Naive B cell (primary cell): ENCODE results near the gene FAF1. TPM values are rescaled to one million over a fixed set of nuclear protein-coding genes. Genes with fewer than 3 reads are reported as not detected.
A peak's percentile ranks its signal among the peaks of the same experiment; 100 is the strongest.
"Not testable (repeated sequence)": the region's sequence is repeated elsewhere in the genome, so short reads cannot be mapped to it uniquely, and the experiment has no call there.

Experiments
- ATAC-seq, 2 donors: fragments of 150-1000 bp; cut with Tn5 transposase; 2 replicates each; pipeline ENCODE4 v1.10.0; 2021; ENCODE audit warnings: low read depth in 2 of 2, mild to moderate bottlenecking in 2 of 2, moderate library complexity in 2 of 2
- DNase-seq: peaks from one replicate; pipeline ENCODE4 v3.0.0; 2022
- H3K27ac Mint-ChIP-seq, 6 donors: one replicate each; pipeline ENCODE4 v1.8.0; 2020 to 2022; ENCODE audit warnings: mild to moderate bottlenecking in 6 of 6, mixed read lengths in 6 of 6, moderate library complexity in 5 of 6, inconsistent platforms in 2 of 6
- H3K27me3 Mint-ChIP-seq, 3 donors: one replicate each; pipeline ENCODE4 v1.8.0; 2021 to 2022; ENCODE audit warnings: mixed read lengths in 3 of 3, mild to moderate bottlenecking in 1 of 3
- H3K36me3 Mint-ChIP-seq, 2 donors: one replicate each; pipeline ENCODE4 v1.8.0; 2020 to 2022; ENCODE audit warnings: mixed read lengths in 2 of 2, inconsistent platforms in 1 of 2, mild to moderate bottlenecking in 1 of 2
- H3K4me1 Mint-ChIP-seq, 3 donors: one replicate each; pipeline ENCODE4 v1.8.0; 2020 to 2022; ENCODE audit warnings: mixed read lengths in 3 of 3, inconsistent platforms in 1 of 3, mild to moderate bottlenecking in 1 of 3, moderate library complexity in 1 of 3
- H3K4me3 Mint-ChIP-seq, 8 donors: one replicate each; pipeline ENCODE4 v1.8.0; 2020 to 2022; ENCODE audit warnings: mild to moderate bottlenecking in 8 of 8, mixed read lengths in 8 of 8, moderate library complexity in 8 of 8, inconsistent platforms in 2 of 8
- H3K9me3 Mint-ChIP-seq, 7 donors: one replicate each; pipeline ENCODE4 v1.8.0; 2020 to 2022; ENCODE audit warnings: mixed read lengths in 7 of 7, mild to moderate bottlenecking in 5 of 7, inconsistent platforms in 2 of 7, moderate library complexity in 1 of 7
- polyA plus RNA-seq, 6 donors: library from polyadenylated mRNA; unstranded; fragments of 300-500 nt; fragmentation: Illumina TruSeq; gene quantifications; one replicate each; pipeline ENCODE4 v1.2.3, GENCODE V29; 2021; ENCODE audit warnings: low read depth in 6 of 6

FAF1 gene
- polyA plus RNA-seq, 6 donors from 2014 or later = 36.4 to 66.5 (median 43.2) TPM

- not testable (repeated sequence) for H3K27me3 Mint-ChIP-seq, ATAC-seq, DNase-seq, H3K4me3 Mint-ChIP-seq, H3K9me3 Mint-ChIP-seq, H3K36me3 Mint-ChIP-seq, H3K27ac Mint-ChIP-seq
- H3K4me1 Mint-ChIP-seq = peaks cover 0 to 32% (median 5%) of the 10 kb centered on the region in 3 donors
Observed at GRCh38 chr1:50906050-50906449, 54.0 kb downstream of the FAF1 start.

- peaks cover 0 to 5% (median 0%) of the 10 kb centered on the region in 7 donors for H3K9me3 Mint-ChIP-seq
- no peaks in the 10 kb centered on the region for H3K27me3 Mint-ChIP-seq
- H3K4me1 Mint-ChIP-seq = peaks cover 4 to 36% (median 6%) of the 10 kb centered on the region in 3 donors
- ATAC-seq (no peak), DNase-seq (no peak)
- H3K36me3 Mint-ChIP-seq = no peaks in the 10 kb centered on the region
- H3K27ac Mint-ChIP-seq = no peak overlapping the region
- H3K4me3 Mint-ChIP-seq = no peak overlapping the region
Observed at GRCh38 chr1:50902419-50902818, 57.6 kb downstream of the FAF1 start.

GRCh38 chr1:50901872-50902271 lies 58.2 kb downstream of the FAF1 start:
- Mint-ChIP-seq H3K4me3 (no peak overlapping the region), H3K27ac (peak overlapping the region in 1 of 6 donors; percentile 48), H3K36me3 (no peaks in the 10 kb centered on the region), H3K27me3 (no peaks in the 10 kb centered on the region), H3K4me1 (peaks cover 4 to 36% (median 6%) of the 10 kb centered on the region in 3 donors), H3K9me3 (peaks cover 0 to 5% (median 0%) of the 10 kb centered on the region in 7 donors)
- no peak for DNase-seq
- ATAC-seq = no peak

GRCh38 chr1:50898773-50899172 lies 61.3 kb downstream of the FAF1 start:
- DNase-seq (no peak), ATAC-seq (no peak)
- H3K4me1 Mint-ChIP-seq = peaks cover 22 to 37% (median 26%) of the 10 kb centered on the region in 3 donors
- no peak overlapping the region for H3K4me3 Mint-ChIP-seq
- no peaks in the 10 kb centered on the region for H3K9me3 Mint-ChIP-seq
- no peaks in the 10 kb centered on the region for H3K27me3 Mint-ChIP-seq
- no peak overlapping the region for H3K27ac Mint-ChIP-seq
- H3K36me3 Mint-ChIP-seq = no peaks in the 10 kb centered on the region

- no peak for ATAC-seq
- Mint-ChIP-seq H3K36me3 (peaks cover 0 to 13% of the 10 kb centered on the region in 2 donors), H3K9me3 (peaks cover 0 to 4% (median 0%) of the 10 kb centered on the region in 7 donors), H3K27ac (peak overlapping the region in 4 of 6 donors; percentile 57 to 73 (median 63)), H3K27me3 (no peaks in the 10 kb centered on the region), H3K4me1 (peaks cover 33 to 47% (median 38%) of the 10 kb centered on the region in 3 donors), H3K4me3 (peak overlapping the region in 1 of 8 donors; percentile 73)
- no peak for DNase-seq
Observed at GRCh38 chr1:50894340-50894739, 65.7 kb downstream of the FAF1 start.

GRCh38 chr1:50893466-50893865 lies 66.6 kb downstream of the FAF1 start:
- Mint-ChIP-seq H3K36me3 (peaks cover 0 to 13% of the 10 kb centered on the region in 2 donors), H3K4me1 (peaks cover 30 to 40% (median 34%) of the 10 kb centered on the region in 3 donors), H3K27ac (peak overlapping the region in 3 of 6 donors; percentile 34 to 82 (median 70)), H3K4me3 (peak overlapping the region in 2 of 8 donors; percentile 3 to 39), H3K9me3 (peaks cover 0 to 4% (median 3%) of the 10 kb centered on the region in 7 donors), H3K27me3 (no peaks in the 10 kb centered on the region)
- no peak for DNase-seq
- ATAC-seq = peak; percentile 62 to 81

- H3K27ac Mint-ChIP-seq, ATAC-seq, H3K4me3 Mint-ChIP-seq, H3K27me3 Mint-ChIP-seq, H3K36me3 Mint-ChIP-seq, DNase-seq: not testable (repeated sequence)
- peaks cover 0 to 11% (median 5%) of the 10 kb centered on the region in 7 donors for H3K9me3 Mint-ChIP-seq
- peaks cover 2 to 16% (median 15%) of the 10 kb centered on the region in 3 donors for H3K4me1 Mint-ChIP-seq
Observed at GRCh38 chr1:50887555-50887954, 72.5 kb downstream of the FAF1 start.

GRCh38 chr1:50880373-50880772 lies 79.7 kb downstream of the FAF1 start:
- H3K36me3 Mint-ChIP-seq = no peaks in the 10 kb centered on the region
- no peak overlapping the region for H3K4me3 Mint-ChIP-seq
- DNase-seq (no peak), ATAC-seq (no peak)
- peaks cover 16 to 21% (median 20%) of the 10 kb centered on the region in 3 donors for H3K4me1 Mint-ChIP-seq
- H3K27ac Mint-ChIP-seq = no peak overlapping the region
- peaks cover 0 to 3% (median 0%) of the 10 kb centered on the region in 7 donors for H3K9me3 Mint-ChIP-seq
- no peaks in the 10 kb centered on the region for H3K27me3 Mint-ChIP-seq

- DNase-seq (no peak), ATAC-seq (no peak)
- Mint-ChIP-seq H3K4me3 (no peak overlapping the region), H3K9me3 (no peaks in the 10 kb centered on the region), H3K27ac (peak overlapping the region in 1 of 6 donors; percentile 51), H3K27me3 (no peaks in the 10 kb centered on the region), H3K4me1 (peaks cover 16 to 18% (median 17%) of the 10 kb centered on the region in 3 donors), H3K36me3 (no peaks in the 10 kb centered on the region)
Observed at GRCh38 chr1:50879137-50879536, 80.9 kb downstream of the FAF1 start.

GRCh38 chr1:50878434-50878833 lies 81.6 kb downstream of the FAF1 start:
- Mint-ChIP-seq H3K4me1 (peaks cover 17 to 18% (median 18%) of the 10 kb centered on the region in 3 donors), H3K36me3 (no peaks in the 10 kb centered on the region), H3K9me3 (no peaks in the 10 kb centered on the region), H3K27ac (peak overlapping the region in 4 of 6 donors; percentile 4 to 63 (median 50)), H3K4me3 (no peak overlapping the region), H3K27me3 (no peaks in the 10 kb centered on the region)
- ATAC-seq (no peak), DNase-seq (no peak)

- Mint-ChIP-seq H3K36me3 (no peaks in the 10 kb centered on the region), H3K4me3 (no peak overlapping the region), H3K27ac (peak overlapping the region in 5 of 6 donors; percentile 10 to 91 (median 66)), H3K4me1 (peaks cover 18 to 22% (median 18%) of the 10 kb centered on the region in 3 donors), H3K9me3 (no peaks in the 10 kb centered on the region), H3K27me3 (no peaks in the 10 kb centered on the region)
- DNase-seq = no peak
- no peak for ATAC-seq
Observed at GRCh38 chr1:50877641-50878040, 82.4 kb downstream of the FAF1 start.

- Mint-ChIP-seq H3K4me3 (peak overlapping the region in 1 of 8 donors; percentile 20), H3K27ac (no peak overlapping the region), H3K4me1 (peaks cover 11 to 17% (median 14%) of the 10 kb centered on the region in 3 donors), H3K9me3 (no peaks in the 10 kb centered on the region), H3K27me3 (no peaks in the 10 kb centered on the region), H3K36me3 (no peaks in the 10 kb centered on the region)
- peak; percentile 94 to 95 for ATAC-seq
- DNase-seq = peak; percentile 51
Observed at GRCh38 chr1:50873458-50874187, 86.4 kb downstream of the FAF1 start.

GRCh38 chr1:50864845-50865244 lies 95.2 kb downstream of the FAF1 start:
- peaks cover 8 to 29% (median 19%) of the 10 kb centered on the region in 3 donors for H3K4me1 Mint-ChIP-seq
- not testable (repeated sequence) for H3K4me3 Mint-ChIP-seq, H3K27me3 Mint-ChIP-seq, H3K27ac Mint-ChIP-seq, ATAC-seq, DNase-seq
- peaks cover 13 to 44% (median 31%) of the 10 kb centered on the region in 7 donors for H3K9me3 Mint-ChIP-seq
- H3K36me3 Mint-ChIP-seq = peaks cover 8 to 31% of the 10 kb centered on the region in 2 donors

- Mint-ChIP-seq H3K9me3 (peaks cover 13 to 53% (median 39%) of the 10 kb centered on the region in 7 donors), H3K36me3 (peaks cover 8 to 38% of the 10 kb centered on the region in 2 donors), H3K4me1 (peaks cover 3 to 25% (median 20%) of the 10 kb centered on the region in 3 donors), H3K27ac (no peak overlapping the region), H3K27me3 (no peaks in the 10 kb centered on the region), H3K4me3 (peak overlapping the region in 1 of 8 donors; percentile 5)
- ATAC-seq = no peak
- no peak for DNase-seq
Observed at GRCh38 chr1:50861772-50862171, 98.3 kb downstream of the FAF1 start.
